ENCODE measurements around the gene PARVA. TPM values are rescaled to one million over a fixed set of nuclear protein-coding genes. Genes with fewer than 3 reads are reported as not detected.

The PARVA gene
- total RNA-seq, 1 experiment from 2014 or later, result 36.7 TPM

DNA sequence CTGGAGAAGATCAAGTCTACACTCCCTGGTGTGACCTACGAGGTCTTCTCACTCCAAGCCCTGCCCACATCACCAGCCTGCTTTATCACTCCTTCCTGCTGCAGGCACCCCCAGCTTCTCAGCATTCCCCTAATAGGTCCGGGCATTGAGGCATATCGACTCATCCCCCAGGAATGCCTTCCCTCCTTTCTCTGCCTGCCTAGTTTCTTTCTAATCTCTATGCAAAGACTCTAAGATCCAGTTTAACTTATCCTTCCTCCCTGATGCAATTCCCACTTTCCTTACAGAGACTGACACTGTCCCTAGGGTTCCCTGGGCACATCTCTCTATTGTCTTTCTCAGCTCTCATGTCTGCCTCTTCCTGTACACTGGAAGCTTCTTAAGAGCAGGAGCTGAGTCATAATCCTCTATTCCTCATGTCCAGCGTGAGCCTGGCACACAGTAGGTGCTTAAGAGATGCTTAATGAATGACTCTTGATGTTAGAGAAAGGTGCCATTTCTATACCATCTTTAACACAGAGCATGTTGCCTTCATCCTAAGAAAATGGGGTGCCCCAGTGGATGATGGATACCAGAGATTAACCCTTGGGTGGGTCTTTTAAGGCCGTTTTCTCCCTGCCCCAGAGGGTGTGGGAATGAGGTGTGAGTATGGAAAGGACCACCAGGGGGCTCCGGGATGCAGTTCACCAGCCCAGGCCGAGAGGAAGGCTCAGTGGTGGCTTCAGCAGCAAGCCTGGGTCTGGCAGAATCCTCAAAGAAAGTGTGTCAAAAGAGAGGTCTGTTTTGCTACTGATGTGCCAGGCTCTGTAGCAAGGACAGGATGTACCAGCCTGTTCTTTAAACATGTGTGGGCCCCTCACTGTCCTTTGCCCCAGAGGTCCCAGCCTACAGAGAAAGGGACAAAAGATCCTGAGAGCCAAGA is 34.7 kb downstream of the PARVA start:
- peak; percentile 68 for DNase-seq (ENCODE audit: unreplicated experiment)
- no TSS peak for BruUV-seq (replicated peaks)
- CTCF ChIA-PET, result interaction anchor here (0.5 to 3.2 kb wide), 9 partner anchors 17 to 991 kb away, joined by 3 to 9 read pairs (median 4); no protein-coding TSS in a partner anchor
- Mint-ChIP-seq H3K9me3 (ENCODE audit: unreplicated experiment) (no peaks in the 10 kb centered on the region), H3K4me3 (ENCODE audit: unreplicated experiment) (no peak overlapping the region), H3K27me3 (ENCODE audit: insufficient read depth, unreplicated experiment) (no peaks in the 10 kb centered on the region), H3K27ac (ENCODE audit: low read depth, unreplicated experiment) (peak overlapping the region; percentile 63), H3K36me3 (ENCODE audit: insufficient read depth, unreplicated experiment) (no peaks in the 10 kb centered on the region), H3K4me1 (ENCODE audit: insufficient read depth, unreplicated experiment) (peaks cover 17% of the 10 kb centered on the region)
- TF ChIP-seq, protein P1, sequence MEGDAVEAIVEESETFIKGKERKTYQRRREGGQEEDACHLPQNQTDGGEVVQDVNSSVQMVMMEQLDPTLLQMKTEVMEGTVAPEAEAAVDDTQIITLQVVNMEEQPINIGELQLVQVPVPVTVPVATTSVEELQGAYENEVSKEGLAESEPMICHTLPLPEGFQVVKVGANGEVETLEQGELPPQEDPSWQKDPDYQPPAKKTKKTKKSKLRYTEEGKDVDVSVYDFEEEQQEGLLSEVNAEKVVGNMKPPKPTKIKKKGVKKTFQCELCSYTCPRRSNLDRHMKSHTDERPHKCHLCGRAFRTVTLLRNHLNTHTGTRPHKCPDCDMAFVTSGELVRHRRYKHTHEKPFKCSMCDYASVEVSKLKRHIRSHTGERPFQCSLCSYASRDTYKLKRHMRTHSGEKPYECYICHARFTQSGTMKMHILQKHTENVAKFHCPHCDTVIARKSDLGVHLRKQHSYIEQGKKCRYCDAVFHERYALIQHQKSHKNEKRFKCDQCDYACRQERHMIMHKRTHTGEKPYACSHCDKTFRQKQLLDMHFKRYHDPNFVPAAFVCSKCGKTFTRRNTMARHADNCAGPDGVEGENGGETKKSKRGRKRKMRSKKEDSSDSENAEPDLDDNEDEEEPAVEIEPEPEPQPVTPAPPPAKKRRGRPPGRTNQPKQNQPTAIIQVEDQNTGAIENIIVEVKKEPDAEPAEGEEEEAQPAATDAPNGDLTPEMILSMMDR (IDR thresholded peaks at IDR 0.05; ENCODE audit: unreplicated experiment), result peak; percentile 57
- POLR2A ChIA-PET, result interaction anchor here (1.3 kb wide), 1 partner anchor 8 kb away, joined by 4 read pairs; no protein-coding TSS in a partner anchor
- intact Hi-C loops (cut with micrococcal nuclease), result loop anchor here (1.0 kb wide), 3 partner anchors 73 to 482 kb away; no protein-coding TSS in a partner anchor

- Mint-ChIP-seq H3K27ac (ENCODE audit: low read depth, unreplicated experiment) (no peak overlapping the region), H3K27me3 (ENCODE audit: insufficient read depth, unreplicated experiment) (no peaks in the 10 kb centered on the region), H3K36me3 (ENCODE audit: insufficient read depth, unreplicated experiment) (no peaks in the 10 kb centered on the region), H3K9me3 (ENCODE audit: unreplicated experiment) (no peaks in the 10 kb centered on the region), H3K4me3 (ENCODE audit: unreplicated experiment) (no peak overlapping the region), H3K4me1 (ENCODE audit: insufficient read depth, unreplicated experiment) (peaks cover 17% of the 10 kb centered on the region)
- no TSS peak for BruUV-seq (replicated peaks)
- ChIA-PET POLR2A (interaction anchor here (1.0 kb wide), 1 partner anchor 37 kb away, joined by 4 read pairs; no protein-coding TSS in a partner anchor), CTCF (interaction anchor here (0.6 to 3.2 kb wide), 3 partner anchors 11 to 476 kb away, joined by 3 to 9 read pairs (median 3); no protein-coding TSS in a partner anchor)
- TF ChIP-seq, protein P1 (IDR thresholded peaks at IDR 0.05; ENCODE audit: unreplicated experiment), result no peak
- DNase-seq (ENCODE audit: unreplicated experiment), result no peak
- intact Hi-C loops (cut with micrococcal nuclease), result no loop called here
Measured at GRCh38 chr11:12413141-12414052, 36.0 kb downstream of the PARVA start.

DNA sequence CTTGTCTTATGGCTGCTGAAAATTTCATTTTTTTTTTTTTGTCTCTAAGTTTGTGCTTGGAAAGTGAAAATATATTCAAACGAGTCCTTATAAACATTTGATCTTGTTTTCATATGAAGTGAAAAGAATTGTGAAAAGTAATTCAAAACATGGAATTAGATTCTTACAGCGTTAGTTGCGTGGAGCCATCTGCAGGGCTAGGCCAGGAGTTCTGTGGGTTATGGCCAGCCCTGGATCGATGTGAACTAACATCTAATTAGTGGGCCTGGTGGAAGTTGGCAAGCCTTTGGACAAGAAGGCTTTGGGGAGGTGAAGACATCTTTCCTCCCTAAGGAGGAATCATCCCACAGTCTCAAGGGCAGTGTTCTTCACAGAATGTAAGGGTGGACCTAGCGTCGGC is 37.2 kb downstream of the PARVA start:
- POLR2A ChIA-PET, result interaction anchor here (1.0 kb wide), 1 partner anchor 38 kb away, joined by 4 read pairs; no protein-coding TSS in a partner anchor
- TF ChIP-seq, protein P1 (IDR thresholded peaks at IDR 0.05; ENCODE audit: unreplicated experiment), result no peak
- CTCF ChIA-PET, result interaction anchor here (0.6 kb wide), 1 partner anchor 502 kb away, joined by 3 read pairs; no protein-coding TSS in a partner anchor
- H3K4me3 Mint-ChIP-seq (ENCODE audit: unreplicated experiment), result no peak overlapping the region
- H3K27ac Mint-ChIP-seq (ENCODE audit: low read depth, unreplicated experiment), result no peak overlapping the region
- no TSS peak for BruUV-seq (replicated peaks)
- H3K4me1 Mint-ChIP-seq (ENCODE audit: insufficient read depth, unreplicated experiment), result peaks cover 17% of the 10 kb centered on the region
- no peaks in the 10 kb centered on the region for H3K27me3 Mint-ChIP-seq (ENCODE audit: insufficient read depth, unreplicated experiment)
- intact Hi-C loops (cut with micrococcal nuclease), result no loop called here
- no peaks in the 10 kb centered on the region for H3K9me3 Mint-ChIP-seq (ENCODE audit: unreplicated experiment)
- H3K36me3 Mint-ChIP-seq (ENCODE audit: insufficient read depth, unreplicated experiment), result no peaks in the 10 kb centered on the region
- no peak for DNase-seq (ENCODE audit: unreplicated experiment)

All from MCF 10A (cell line).